ENCODE measurements around the gene ZNF710.

Gene ZNF710

DNA sequence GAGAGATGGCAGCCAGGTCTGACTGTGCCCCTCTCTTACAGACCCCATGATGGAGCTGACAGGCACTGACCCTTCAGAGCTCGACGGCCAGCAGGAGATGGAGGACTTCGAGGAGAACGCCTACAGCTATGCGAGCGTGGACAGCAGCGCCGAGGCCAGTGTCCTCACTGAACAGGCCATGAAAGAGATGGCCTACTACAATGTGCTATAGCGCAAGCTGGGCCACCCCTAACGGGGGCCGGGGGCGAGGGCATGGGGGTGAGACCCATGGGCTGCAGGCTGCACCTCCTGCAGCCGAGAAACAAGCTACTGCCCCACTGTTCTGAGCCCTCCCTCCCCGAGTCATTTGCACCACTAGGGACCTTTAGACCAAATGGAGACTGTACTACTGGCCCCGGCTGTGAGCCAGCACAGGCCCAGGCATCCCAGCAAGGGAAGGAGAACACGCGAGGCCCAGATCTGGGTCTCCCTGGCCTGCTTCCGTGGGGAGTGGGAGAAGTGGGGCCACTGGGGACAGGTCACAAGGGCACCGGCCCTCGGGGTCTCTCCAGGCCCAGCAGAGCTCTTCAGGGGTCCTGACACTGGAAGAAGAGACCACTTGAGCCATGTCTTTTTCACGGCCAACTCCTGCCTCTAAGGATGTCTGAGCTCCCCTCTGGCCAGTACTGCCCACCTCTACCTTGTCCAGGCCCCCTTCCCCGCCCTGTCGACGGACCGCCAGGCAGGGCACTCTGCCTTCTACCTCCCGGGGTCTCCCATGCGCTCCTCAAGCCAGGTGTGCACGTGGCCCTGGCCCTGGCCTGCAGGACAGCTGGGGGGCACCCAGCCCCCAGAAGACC, 78.7 kb downstream of the ZNF710 start:
- DNase-seq (ENCODE audit: low read depth in 2 of 2), result no peak

DNA sequence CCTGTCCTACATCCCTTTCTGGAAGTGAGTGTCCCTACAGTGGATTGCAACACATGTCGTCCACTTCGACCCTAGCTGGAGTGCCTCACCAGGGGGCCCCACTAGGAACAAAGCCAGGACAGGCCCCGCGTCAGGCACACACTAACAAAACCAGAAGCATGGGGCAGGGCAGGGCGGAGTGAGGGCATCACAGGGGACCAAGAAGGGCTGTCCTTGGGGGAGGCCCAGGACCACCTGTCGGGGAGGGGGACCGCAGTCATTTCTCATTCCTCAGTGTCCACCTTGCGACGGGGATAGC, 79.3 kb downstream of the ZNF710 start:
- DNase-seq (ENCODE audit: low read depth in 2 of 2), result no peak

DNA sequence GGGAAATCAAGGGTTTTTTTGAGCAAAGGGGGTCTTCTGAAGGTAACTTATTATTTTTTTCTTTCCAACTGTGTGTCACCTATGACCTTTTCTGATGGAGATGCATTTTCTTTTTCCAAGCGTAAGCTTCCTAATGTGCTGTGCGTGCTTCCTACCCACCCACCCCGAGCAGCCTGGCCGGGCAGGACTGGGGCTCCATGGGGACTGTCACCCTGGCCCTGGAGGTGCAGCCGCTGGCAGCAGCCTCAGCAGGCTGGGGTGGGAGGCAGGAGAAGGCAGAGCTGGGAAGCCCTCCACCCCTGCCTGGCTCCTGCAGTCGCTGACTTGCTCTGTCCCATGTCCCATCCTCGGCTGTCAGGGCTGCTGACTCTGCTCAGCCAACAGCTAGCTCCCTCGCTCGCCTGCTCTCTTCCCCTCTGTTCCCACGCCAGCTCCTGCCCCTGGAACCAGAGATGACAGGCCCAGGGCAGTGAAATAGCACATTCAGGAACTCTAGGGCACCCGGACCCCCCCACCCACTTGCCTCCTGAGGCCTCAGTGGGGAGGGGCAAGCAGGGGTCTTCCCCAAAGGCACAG, 79.8 kb downstream of the ZNF710 start:
- DNase-seq (ENCODE audit: low read depth in 2 of 2), result no peak

DNA sequence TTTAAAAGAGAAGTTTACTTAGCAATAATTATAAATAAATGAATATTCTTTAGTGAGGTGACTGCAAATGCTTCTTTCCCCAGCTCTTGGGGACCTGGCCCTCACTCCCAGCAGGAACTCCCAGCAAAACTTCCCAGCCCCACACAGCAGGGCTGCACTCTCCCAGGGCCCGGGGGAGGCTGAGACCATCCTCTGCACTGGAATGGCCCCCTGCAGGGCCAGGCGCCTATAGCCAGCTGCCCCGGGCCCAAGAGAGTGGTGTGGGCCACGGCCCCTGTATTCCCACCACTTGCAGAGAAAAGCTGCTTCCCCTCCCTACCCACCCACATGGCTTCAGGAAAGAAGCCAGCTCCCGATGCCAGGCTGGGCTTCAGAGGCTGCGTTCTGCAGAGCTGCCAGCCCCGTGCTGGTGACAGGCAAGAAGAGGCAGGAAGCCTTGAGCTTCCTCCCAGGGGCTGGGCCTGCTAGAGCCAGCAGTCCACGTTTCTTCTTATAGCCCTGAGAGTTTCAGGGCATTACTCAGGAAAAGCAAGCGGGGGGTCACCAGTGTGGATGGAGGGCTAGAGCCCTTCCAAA, 81.1 kb downstream of the ZNF710 start:
- DNase-seq (ENCODE audit: low read depth in 2 of 2), result no peak

DNA sequence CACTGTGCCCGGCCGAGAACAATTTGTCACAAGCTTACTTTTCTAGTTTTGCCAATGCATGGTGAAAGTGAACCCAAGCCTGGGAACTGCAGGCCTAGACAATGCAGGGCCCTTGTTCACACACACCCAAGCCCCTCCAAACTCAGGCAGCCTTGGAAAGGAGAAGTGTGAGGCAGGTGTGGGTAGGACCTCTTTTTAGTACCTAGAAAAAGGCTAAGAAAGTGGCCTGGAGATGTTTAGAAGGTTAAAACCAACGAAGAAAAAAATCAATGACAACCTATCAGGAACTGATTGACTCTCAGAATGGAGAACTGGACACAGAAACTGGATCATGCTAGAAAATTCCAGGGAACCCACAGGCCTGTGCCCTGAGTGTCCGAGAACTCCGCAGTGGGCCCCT, 82.3 kb downstream of the ZNF710 start:
- no peak for DNase-seq (ENCODE audit: low read depth in 2 of 2)

DNA sequence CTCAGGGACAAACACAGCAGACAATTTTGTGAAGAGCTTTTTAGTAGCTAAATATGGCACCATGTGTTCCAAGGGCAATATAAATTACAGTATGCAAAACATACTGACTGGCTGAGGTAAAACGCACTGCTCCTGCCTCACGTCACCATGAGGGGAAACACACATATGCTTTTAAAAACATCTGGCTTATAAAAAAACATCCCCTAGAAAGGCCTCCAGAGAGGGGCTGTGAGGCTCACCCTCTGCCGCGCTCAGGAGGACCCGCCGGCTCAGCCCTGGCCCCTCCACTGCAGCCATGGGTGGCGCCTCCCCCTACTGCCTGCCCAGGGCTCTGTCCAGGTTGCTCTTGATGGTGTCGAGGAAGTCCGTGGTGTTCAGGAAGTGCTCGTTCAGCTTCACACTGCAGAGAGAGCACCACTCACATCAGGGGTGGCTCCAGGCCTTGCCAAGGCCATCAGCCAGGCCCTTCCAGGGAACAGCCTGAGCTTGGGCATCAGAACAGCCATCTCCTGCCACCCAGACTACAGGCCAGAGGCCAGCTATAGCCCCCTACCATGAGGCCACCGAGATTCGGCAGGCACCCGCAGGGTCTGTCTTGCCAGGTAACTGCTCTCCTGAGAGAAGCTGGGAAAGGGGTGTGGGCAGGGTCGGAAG, 83.0 kb downstream of the ZNF710 start:
- no peak for DNase-seq (ENCODE audit: low read depth in 2 of 2)

DNA sequence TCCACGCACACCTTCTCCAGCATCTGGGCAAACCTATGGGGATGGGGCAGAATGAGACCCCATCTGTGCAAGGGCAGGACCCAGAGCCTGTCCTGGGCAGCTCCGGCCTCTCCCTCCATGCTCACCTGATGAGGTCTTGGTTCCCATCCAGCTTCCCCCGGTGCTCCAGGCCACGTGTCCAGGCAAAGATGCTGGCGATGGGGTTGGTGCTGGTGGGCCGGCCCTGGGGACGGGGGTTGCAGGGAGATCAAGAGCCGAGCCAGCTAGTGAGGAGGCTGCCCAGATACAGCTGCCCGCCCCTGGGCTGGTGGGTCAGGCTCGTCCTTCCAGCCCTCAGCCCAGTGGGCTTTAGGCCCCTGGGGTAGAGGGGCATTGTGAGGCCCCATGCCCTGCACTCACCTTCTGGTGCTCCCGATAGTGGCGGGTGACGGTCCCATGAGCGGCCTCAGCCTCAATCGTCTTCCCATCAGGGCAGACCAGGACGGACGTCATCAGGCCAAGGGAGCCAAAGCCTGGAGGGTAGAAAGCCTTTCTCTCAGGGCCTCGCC, 83.8 kb downstream of the ZNF710 start:
- DNase-seq (ENCODE audit: low read depth in 2 of 2), result no peak

DNA sequence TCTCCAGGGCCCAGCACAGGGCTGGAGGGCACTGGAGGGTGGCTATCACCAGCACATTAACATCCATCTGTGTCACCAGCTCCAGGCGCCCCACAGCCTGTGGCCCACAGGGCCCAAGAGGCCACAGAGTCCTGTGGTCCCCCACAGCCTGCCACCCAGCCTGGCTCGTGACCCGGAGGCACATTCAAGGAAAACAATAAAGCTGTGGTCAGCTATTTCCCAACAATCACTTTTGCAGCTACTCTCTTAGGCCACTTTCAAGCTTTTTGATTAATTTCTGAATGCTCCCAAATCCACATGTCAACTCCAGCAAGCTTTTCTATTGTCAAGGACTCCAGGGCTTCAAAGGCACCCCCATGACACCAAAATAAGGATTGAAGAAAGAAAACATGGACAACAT, 84.4 kb downstream of the ZNF710 start:
- DNase-seq (ENCODE audit: low read depth in 2 of 2), result no peak

DNA sequence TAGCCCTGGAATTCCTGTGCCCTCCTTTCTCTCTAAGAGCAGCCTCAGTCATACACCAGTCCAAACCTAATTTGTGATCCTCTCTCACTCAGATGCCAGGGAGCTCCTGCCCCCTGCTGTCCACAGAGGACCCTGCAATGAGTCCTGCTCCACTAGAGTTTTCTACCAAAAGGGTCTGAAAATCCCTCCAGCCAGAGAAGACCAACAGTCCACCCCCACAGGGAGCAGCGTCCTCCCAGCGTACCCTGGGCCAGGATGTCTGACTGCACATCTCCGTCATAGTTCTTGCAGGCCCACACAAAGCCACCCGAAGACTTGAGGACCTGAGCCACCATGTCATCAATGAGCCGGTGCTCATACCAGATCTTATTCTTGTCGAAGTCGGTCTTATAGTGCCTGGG, 85.7 kb downstream of the ZNF710 start:
- no peak for DNase-seq (ENCODE audit: low read depth in 2 of 2)

DNA sequence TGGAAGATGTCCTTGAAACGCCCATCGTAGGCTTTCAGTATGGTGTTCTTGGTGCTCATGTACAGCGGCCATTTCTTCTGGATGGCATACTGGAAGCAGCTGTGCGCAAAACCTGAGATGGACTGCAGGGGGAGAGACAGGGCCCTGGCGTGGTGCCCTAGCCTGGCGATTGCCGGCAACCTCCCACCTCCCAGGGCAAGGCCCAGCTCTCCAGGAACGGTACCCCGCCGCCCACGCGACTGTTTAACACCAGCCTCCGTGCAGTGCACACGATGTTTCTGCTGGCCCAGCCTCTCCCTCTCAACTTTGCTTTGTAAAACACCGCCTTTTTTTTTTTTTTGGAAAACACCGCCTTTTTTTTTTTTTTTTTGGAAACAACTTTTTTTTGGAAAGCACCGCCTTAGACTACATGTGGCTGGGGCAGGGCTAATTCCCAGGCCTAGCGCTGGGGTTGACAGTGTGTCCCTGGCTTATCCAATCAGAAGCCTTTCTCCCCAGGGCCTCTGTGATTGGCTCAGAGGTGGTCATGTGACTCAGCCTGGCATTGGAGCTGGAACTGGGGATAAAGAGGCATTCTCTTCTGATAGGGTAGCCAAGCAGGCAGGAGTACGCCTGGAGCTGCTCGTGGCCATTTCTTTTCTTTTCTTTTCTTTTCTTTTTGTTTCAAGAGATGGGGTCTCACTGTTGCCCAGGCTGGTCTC, 86.5 kb downstream of the ZNF710 start:
- DNase-seq (ENCODE audit: low read depth in 2 of 2), result no peak

DNA sequence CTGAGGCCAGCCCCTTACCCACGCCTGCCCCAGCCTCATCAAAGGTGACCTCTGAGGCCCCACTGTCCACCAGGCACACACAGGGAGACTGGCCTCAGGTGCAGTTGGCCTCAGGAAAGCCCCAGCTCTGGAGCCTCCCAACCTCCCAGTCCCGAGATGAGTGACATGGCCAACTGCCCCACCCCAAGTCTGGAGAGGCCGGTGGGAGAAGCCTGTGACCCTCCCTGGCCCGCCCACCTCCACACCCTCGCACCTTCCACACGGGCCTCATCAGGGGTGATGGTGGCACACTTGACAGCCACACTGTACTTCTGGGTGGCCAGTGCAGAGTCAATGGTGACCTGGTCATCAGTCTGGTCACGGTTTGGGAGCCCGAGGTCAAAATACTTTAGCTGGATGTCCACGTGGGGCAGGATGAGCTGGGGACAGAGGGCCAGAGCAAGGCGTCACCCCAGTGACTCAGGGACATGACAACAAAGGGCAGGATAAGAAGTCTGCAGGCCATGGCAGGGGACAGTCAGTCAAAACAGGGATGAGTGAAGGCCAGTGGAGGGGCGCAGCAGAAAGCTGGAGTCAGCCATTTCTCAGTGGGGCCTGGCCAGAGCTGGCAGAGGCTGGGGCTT, 89.2 kb downstream of the ZNF710 start:
- DNase-seq (ENCODE audit: low read depth in 2 of 2), result no peak

DNA sequence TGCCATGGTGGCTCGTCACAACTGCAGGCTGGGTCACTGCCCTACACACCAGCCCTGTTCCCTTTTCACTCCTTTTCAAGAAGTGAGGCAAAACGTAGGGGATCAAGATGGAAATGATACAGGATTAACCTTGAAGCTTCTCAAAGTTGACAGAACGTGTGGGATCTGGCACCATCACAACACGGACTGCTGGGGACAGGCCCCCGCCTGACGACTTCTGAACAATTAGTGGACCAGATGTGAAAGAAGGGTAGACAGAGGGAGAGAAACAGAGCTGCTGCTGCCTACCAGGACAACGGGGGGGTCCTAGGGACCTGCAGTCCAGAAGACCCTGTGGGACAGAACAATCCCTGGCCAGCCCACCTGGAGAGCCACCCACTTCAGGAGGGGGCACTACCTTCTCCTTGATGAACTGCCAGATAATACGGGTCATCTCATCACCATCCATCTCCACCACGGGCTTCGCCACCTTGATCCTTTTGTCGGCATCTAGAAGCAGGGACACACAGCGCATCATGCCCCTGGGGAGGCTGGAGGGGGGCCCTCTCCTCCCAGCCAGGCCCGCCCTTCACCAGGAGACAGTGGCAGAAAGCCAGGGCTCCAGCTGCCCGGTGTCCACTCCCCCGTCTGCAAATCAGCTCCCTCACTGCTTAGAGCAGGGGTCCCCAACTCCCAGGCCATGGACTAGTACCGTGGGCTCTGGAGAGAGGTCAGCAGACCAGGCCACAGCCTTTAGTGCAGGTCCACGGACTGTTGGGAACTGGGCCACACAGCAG, 90.2 kb downstream of the ZNF710 start:
- DNase-seq (ENCODE audit: low read depth in 2 of 2), result no peak

DNA sequence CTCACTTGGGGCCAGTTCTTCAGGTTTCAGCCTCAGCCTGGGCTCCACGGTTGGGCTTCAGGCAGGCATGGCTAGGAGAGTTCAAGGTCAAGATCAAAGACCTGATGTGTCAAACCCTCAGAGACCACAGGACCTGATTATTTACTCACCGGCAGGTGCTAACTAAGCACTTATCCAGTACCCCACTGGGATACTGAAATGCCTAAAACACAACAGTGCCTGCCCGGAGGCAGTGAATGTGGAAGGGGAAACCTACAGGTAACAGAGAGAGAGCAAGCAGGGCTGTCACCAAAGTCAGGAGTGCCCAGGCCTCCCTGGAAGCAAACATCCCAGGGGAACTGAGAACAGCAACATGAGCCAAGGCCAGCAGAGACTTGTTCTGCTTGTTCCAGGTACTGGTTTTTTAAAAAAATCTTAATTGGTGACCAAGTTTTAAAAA, 94.4 kb downstream of the ZNF710 start:
- DNase-seq (ENCODE audit: low read depth in 2 of 2), result no peak

DNA sequence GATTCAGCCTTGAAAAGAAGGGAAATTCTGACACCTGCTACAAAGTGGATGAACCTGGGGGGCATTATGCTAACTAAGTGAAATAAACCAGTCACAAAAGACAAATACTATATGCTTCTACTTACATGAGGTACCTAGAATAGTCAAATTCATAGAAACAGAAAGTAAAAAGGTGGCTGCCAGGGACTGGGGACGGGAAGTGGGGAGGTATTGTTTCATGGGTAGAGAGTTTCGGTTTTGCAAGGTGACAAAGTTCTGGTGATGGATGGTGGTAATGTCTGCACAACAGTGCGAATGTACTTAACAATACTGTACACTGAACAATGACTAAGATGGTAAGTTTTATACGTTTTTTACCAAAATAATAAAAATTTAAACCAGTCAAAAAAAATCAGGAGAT, 96.4 kb downstream of the ZNF710 start:
- DNase-seq (ENCODE audit: low read depth in 2 of 2), result peak; percentile 28 to 53

DNA sequence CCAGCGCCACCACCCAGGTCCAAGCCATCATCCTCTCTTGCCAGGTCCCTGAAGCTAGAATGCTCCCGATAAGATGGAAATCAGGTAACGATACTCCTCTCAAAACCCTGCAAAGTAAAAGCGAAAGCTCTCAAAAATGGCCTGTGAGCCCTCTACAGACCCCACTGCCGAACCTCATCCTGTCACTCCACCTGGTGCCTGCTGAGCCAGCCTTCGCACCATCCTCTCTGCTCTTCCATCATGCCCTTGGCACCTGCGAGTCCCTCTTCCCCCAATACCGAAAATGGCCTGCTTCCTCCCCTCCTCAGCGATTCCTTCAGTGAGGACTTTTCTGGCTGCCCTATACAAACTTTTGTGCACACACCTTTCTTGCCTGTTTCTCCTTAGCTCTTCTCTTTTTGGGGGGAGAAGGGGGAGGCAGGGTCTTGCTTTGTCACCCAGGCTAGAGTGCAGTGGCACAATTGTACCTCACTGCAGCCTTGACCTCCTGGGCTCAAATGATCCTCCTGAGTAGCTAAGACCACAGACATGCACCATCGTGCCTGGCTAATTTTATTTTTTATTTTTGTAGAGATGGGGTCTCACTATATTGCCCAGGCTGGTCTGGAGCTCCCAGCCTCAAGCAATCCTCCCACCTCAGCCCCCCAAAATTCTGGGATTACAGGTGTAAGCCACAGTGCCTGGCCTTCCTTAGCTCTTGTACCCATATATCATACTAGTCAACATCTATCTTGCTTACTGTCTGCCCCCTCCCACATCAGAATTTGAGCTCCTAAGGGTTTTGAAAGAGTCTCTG, 98.1 kb downstream of the ZNF710 start:
- no peak for DNase-seq (ENCODE audit: low read depth in 2 of 2)

DNA sequence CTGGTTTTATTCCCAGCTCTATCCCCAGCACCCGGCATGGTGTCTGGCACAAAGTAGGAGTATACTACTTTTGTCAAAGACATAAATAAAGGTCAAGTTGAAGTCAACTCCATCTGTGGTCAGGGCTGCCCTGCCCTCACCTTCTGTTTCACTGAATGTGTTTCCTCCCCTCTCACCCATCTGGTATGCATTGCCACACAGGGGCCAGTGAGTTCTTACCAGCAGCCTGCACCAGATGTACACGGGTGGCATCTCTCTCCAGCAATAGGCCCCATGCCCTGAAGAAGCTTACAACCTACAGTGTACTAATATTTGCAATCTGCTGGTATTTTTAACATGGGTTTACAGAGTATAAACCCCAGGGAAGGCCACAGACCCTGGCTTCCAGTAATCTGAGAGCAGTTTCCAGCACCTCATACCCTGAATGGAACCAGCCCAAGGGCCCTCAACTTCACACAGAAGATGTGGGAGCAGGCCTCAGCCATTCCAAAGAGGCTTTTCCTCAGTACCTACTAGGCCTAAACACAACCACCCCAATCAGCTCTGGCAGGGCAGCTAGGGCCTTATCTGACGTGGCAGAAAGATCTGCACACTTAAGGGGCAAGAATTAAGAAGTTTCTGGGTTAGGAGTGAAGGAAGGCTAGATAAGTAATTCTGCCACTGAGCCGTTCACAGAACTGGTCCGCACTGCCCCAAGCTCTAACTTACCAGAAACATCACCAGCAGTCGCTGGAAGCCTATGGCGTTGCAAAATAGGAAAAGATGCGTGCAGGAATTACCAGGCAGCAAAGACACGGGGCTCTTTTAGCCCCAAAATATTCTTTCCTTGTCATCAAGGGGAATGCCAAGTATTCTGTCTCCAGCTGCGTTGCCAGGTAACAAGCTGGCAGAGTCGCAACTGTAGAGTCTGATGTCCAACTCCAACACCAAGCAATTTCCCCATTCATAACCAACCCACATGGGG, 99.0 kb downstream of the ZNF710 start:
- DNase-seq (ENCODE audit: low read depth in 2 of 2), result no peak

DNA sequence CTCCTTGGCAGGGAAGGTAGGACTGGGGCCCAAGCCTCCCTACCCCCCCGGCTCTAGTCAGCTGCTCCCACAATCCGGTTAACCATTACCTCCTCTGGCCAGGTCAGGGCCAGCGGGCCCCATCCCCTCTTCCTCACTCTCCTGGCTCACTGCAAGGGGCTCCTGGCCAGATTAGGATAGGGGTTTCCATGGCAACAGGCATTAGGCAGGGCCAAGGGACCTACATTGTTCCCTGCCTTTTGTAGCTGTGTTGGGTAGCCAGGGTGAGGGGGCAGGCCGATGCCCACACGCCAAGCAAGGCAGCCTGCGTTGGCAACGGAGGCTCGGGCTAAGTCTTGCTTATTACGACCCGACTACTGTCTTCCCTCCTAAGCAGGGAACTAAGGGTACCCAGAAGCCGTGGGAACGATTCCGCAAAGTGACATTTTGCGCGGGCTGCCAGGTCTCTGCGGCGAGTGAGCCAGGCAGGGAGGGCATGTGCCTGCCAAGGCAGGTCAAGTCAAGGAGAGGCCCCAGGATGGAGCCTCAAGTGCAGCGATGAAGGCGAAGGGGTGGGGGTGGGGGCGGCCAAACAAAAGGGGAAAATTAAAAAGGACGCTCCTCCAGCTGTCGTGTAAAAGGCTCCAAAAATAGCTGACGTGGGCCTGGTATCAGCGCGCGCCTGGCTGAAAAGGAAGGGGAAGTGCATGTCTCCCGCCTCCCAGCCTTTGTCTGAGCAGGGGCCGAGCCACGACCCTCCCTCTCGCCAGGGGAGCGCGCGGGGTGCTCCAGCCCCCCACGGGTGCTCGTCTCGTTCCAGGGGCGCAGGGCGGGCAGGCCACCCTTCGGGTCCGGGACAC, 100.2 kb downstream of the ZNF710 start:
- no peak for DNase-seq (ENCODE audit: low read depth in 2 of 2)
